ENCODE results near the gene PPIL6.

The PPIL6 gene

GRCh38 chr6:109411034-109411433 is 29.4 kb downstream of the PPIL6 start:
- no peak overlapping the region for H3K4me3 ChIP-seq (ENCODE audit: control insufficient read depth in 1 of 7, extremely low read depth in 1 of 7, insufficient read depth in 4 of 7, low read depth in 2 of 7, low read length in 6 of 7)
- no peaks in the 10 kb centered on the region for H3K9me3 ChIP-seq (ENCODE audit: control extremely low read depth in 1 of 5, control insufficient read depth in 4 of 5, insufficient read depth in 2 of 5, low read depth in 1 of 5, low read length in 4 of 5)
- no peak for DNase-seq
- H3K36me3 ChIP-seq (ENCODE audit: control insufficient read depth in 4 of 4, insufficient read depth in 4 of 4, low read length in 3 of 4): peaks cover 0 to 2% (median 0%) of the 10 kb centered on the region in 4 experiments
- 88% methylated on average over 1 of the region's 2 CpGs for WGBS (ENCODE audit: insufficient coverage)
- H3K27me3 ChIP-seq (replicated peaks in 2 of 5; ENCODE audit: control insufficient read depth in 4 of 5, insufficient read depth in 5 of 5, low read length in 4 of 5): no peaks in the 10 kb centered on the region
- no peak overlapping the region for H3K27ac ChIP-seq (ENCODE audit: insufficient read depth in 1 of 2, low read depth in 1 of 2, low read length in 2 of 2, poor library complexity in 1 of 2, severe bottlenecking in 2 of 2)
- H3K4me1 ChIP-seq (ENCODE audit: control extremely low read depth in 1 of 4, control insufficient read depth in 4 of 4, insufficient read depth in 4 of 4, low read length in 3 of 4): no peaks in the 10 kb centered on the region
- POLR2A ChIA-PET: no interaction called here
- CTCF ChIA-PET: interaction anchor here (0.6 to 1.8 kb wide), 4 partner anchors 11 to 308 kb away, joined by 3 to 6 read pairs (median 5); partner anchors contain the start of genes PPIL6 and SMPD2

GRCh38 chr6:109406196-109406595 is 34.2 kb downstream of the PPIL6 start:
- POLR2A ChIA-PET: no interaction called here
- Histone ChIP-seq H3K4me3 (ENCODE audit: control insufficient read depth in 1 of 7, extremely low read depth in 1 of 7, insufficient read depth in 4 of 7, low read depth in 2 of 7, low read length in 6 of 7) (no peak overlapping the region), H3K27me3 (replicated peaks in 2 of 5; ENCODE audit: control insufficient read depth in 4 of 5, insufficient read depth in 5 of 5, low read length in 4 of 5) (no peaks in the 10 kb centered on the region), H3K36me3 (ENCODE audit: control insufficient read depth in 4 of 4, insufficient read depth in 4 of 4, low read length in 3 of 4) (no peaks in the 10 kb centered on the region), H3K27ac (ENCODE audit: insufficient read depth in 1 of 2, low read depth in 1 of 2, low read length in 2 of 2, poor library complexity in 1 of 2, severe bottlenecking in 2 of 2) (no peak overlapping the region), H3K9me3 (ENCODE audit: control extremely low read depth in 1 of 5, control insufficient read depth in 4 of 5, insufficient read depth in 2 of 5, low read depth in 1 of 5, low read length in 4 of 5) (no peaks in the 10 kb centered on the region), H3K4me1 (ENCODE audit: control extremely low read depth in 1 of 4, control insufficient read depth in 4 of 4, insufficient read depth in 4 of 4, low read length in 3 of 4) (no peaks in the 10 kb centered on the region)
- CTCF ChIA-PET: interaction anchor here (0.8 to 1.6 kb wide), 2 partner anchors 13 to 28 kb away, joined by 3 read pairs; no protein-coding TSS in a partner anchor
- DNase-seq: no peak
- WGBS (ENCODE audit: insufficient coverage): 94% methylated on average over 2 of the region's 4 CpGs

- Histone ChIP-seq H3K27ac (ENCODE audit: insufficient read depth in 1 of 2, low read depth in 1 of 2, low read length in 2 of 2, poor library complexity in 1 of 2, severe bottlenecking in 2 of 2) (no peak overlapping the region), H3K27me3 (replicated peaks in 2 of 5; ENCODE audit: control insufficient read depth in 4 of 5, insufficient read depth in 5 of 5, low read length in 4 of 5) (no peaks in the 10 kb centered on the region), H3K9me3 (ENCODE audit: control extremely low read depth in 1 of 5, control insufficient read depth in 4 of 5, insufficient read depth in 2 of 5, low read depth in 1 of 5, low read length in 4 of 5) (no peaks in the 10 kb centered on the region), H3K4me1 (ENCODE audit: control extremely low read depth in 1 of 4, control insufficient read depth in 4 of 4, insufficient read depth in 4 of 4, low read length in 3 of 4) (peaks cover 0 to 28% (median 15%) of the 10 kb centered on the region in 4 experiments), H3K4me3 (ENCODE audit: control insufficient read depth in 1 of 7, extremely low read depth in 1 of 7, insufficient read depth in 4 of 7, low read depth in 2 of 7, low read length in 6 of 7) (peak overlapping the region in 1 of 7 experiments; percentile 53), H3K36me3 (ENCODE audit: control insufficient read depth in 4 of 4, insufficient read depth in 4 of 4, low read length in 3 of 4) (no peaks in the 10 kb centered on the region)
- CTCF ChIA-PET: interaction anchor here (0.7 to 6.2 kb wide), 20 partner anchors 13 to 818 kb away, joined by 3 to 57 read pairs (median 4); partner anchors contain the start of gene CD164
- POLR2A ChIA-PET: interaction anchor here (0.7 to 1.2 kb wide), 3 partner anchors 10 to 32 kb away, joined by 3 read pairs; no protein-coding TSS in a partner anchor
- 25% methylated on average over 2 of the region's 4 CpGs for WGBS (ENCODE audit: insufficient coverage)
- peak; percentile 63 to 75 (median 65) for DNase-seq
Measured at GRCh38 chr6:109397020-109397419, 43.4 kb downstream of the PPIL6 start.

GRCh38 chr6:109396046-109396718 is 44.2 kb downstream of the PPIL6 start:
- no peaks in the 10 kb centered on the region for H3K9me3 ChIP-seq (ENCODE audit: control extremely low read depth in 1 of 5, control insufficient read depth in 4 of 5, insufficient read depth in 2 of 5, low read depth in 1 of 5, low read length in 4 of 5)
- peaks cover 0 to 33% (median 15%) of the 10 kb centered on the region in 4 experiments for H3K4me1 ChIP-seq (ENCODE audit: control extremely low read depth in 1 of 4, control insufficient read depth in 4 of 4, insufficient read depth in 4 of 4, low read length in 3 of 4)
- POLR2A ChIA-PET: interaction anchor here (0.7 to 1.0 kb wide), 3 partner anchors 11 to 33 kb away, joined by 3 read pairs; no protein-coding TSS in a partner anchor
- H3K27ac ChIP-seq (ENCODE audit: insufficient read depth in 1 of 2, low read depth in 1 of 2, low read length in 2 of 2, poor library complexity in 1 of 2, severe bottlenecking in 2 of 2): no peak overlapping the region
- WGBS (ENCODE audit: insufficient coverage): 65% methylated on average over 11 of the region's 12 CpGs
- H3K36me3 ChIP-seq (ENCODE audit: control insufficient read depth in 4 of 4, insufficient read depth in 4 of 4, low read length in 3 of 4): no peaks in the 10 kb centered on the region
- H3K27me3 ChIP-seq (replicated peaks in 2 of 5; ENCODE audit: control insufficient read depth in 4 of 5, insufficient read depth in 5 of 5, low read length in 4 of 5): no peaks in the 10 kb centered on the region
- H3K4me3 ChIP-seq (ENCODE audit: control insufficient read depth in 1 of 7, extremely low read depth in 1 of 7, insufficient read depth in 4 of 7, low read depth in 2 of 7, low read length in 6 of 7): no peak overlapping the region
- peak in 2 of 3 donors; percentile 62 to 68 for DNase-seq
- CTCF ChIA-PET: interaction anchor here (0.7 to 6.2 kb wide), 22 partner anchors 12 to 854 kb away, joined by 3 to 57 read pairs (median 4); partner anchors contain the start of gene CD164

GRCh38 chr6:109393886-109394281 is 46.5 kb downstream of the PPIL6 start:
- peak in 1 of 3 donors; percentile 52 for DNase-seq
- H3K27me3 ChIP-seq (replicated peaks in 2 of 5; ENCODE audit: control insufficient read depth in 4 of 5, insufficient read depth in 5 of 5, low read length in 4 of 5): no peaks in the 10 kb centered on the region
- CTCF ChIA-PET: interaction anchor here (0.7 to 6.2 kb wide), 6 partner anchors 10 to 210 kb away, joined by 3 to 57 read pairs (median 6); partner anchors contain the start of gene CD164
- H3K9me3 ChIP-seq (ENCODE audit: control extremely low read depth in 1 of 5, control insufficient read depth in 4 of 5, insufficient read depth in 2 of 5, low read depth in 1 of 5, low read length in 4 of 5): no peaks in the 10 kb centered on the region
- no peak overlapping the region for H3K4me3 ChIP-seq (ENCODE audit: control insufficient read depth in 1 of 7, extremely low read depth in 1 of 7, insufficient read depth in 4 of 7, low read depth in 2 of 7, low read length in 6 of 7)
- H3K4me1 ChIP-seq (ENCODE audit: control extremely low read depth in 1 of 4, control insufficient read depth in 4 of 4, insufficient read depth in 4 of 4, low read length in 3 of 4): peaks cover 0 to 48% (median 20%) of the 10 kb centered on the region in 4 experiments
- POLR2A ChIA-PET: interaction anchor here (0.7 kb wide), 2 partner anchors 21 to 300 kb away, joined by 3 read pairs; no protein-coding TSS in a partner anchor
- H3K36me3 ChIP-seq (ENCODE audit: control insufficient read depth in 4 of 4, insufficient read depth in 4 of 4, low read length in 3 of 4): no peaks in the 10 kb centered on the region
- H3K27ac ChIP-seq (ENCODE audit: insufficient read depth in 1 of 2, low read depth in 1 of 2, low read length in 2 of 2, poor library complexity in 1 of 2, severe bottlenecking in 2 of 2): no peak overlapping the region
- 88% methylated on average over 2 of the region's 2 CpGs for WGBS (ENCODE audit: insufficient coverage)

GRCh38 chr6:109393157-109393885 is 47.1 kb downstream of the PPIL6 start:
- H3K9me3 ChIP-seq (ENCODE audit: control extremely low read depth in 1 of 5, control insufficient read depth in 4 of 5, insufficient read depth in 2 of 5, low read depth in 1 of 5, low read length in 4 of 5): no peaks in the 10 kb centered on the region
- ChIA-PET CTCF (interaction anchor here (1.2 to 6.2 kb wide), 7 partner anchors 9 to 210 kb away, joined by 3 to 57 read pairs (median 5); partner anchors contain the start of gene CD164), POLR2A (interaction anchor here (0.7 kb wide), 1 partner anchor 299 kb away, joined by 3 read pairs; no protein-coding TSS in a partner anchor)
- H3K27ac ChIP-seq (ENCODE audit: insufficient read depth in 1 of 2, low read depth in 1 of 2, low read length in 2 of 2, poor library complexity in 1 of 2, severe bottlenecking in 2 of 2): no peak overlapping the region
- H3K27me3 ChIP-seq (replicated peaks in 2 of 5; ENCODE audit: control insufficient read depth in 4 of 5, insufficient read depth in 5 of 5, low read length in 4 of 5): no peaks in the 10 kb centered on the region
- 25% methylated on average over 5 of the region's 5 CpGs for WGBS (ENCODE audit: insufficient coverage)
- peaks cover 0 to 48% (median 20%) of the 10 kb centered on the region in 4 experiments for H3K4me1 ChIP-seq (ENCODE audit: control extremely low read depth in 1 of 4, control insufficient read depth in 4 of 4, insufficient read depth in 4 of 4, low read length in 3 of 4)
- H3K4me3 ChIP-seq (ENCODE audit: control insufficient read depth in 1 of 7, extremely low read depth in 1 of 7, insufficient read depth in 4 of 7, low read depth in 2 of 7, low read length in 6 of 7): no peak overlapping the region
- peak in 2 of 3 donors; percentile 34 to 53 for DNase-seq
- H3K36me3 ChIP-seq (ENCODE audit: control insufficient read depth in 4 of 4, insufficient read depth in 4 of 4, low read length in 3 of 4): no peaks in the 10 kb centered on the region

All from common myeloid progenitor, CD34-positive (primary cell).